ENCODE data around the gene PRPF8. TPM values are rescaled to one million over a fixed set of nuclear protein-coding genes. Genes with fewer than 3 reads are reported as not detected.
"Not testable (repeated sequence)": the region's sequence is repeated elsewhere in the genome, so short reads cannot be mapped to it uniquely, and the experiment has no call there.

Gene PRPF8
- total RNA-seq, 1 experiment from 2014 or later, result 103 TPM

GRCh38 chr17:1673041-1673785 lies 11.5 kb downstream of the PRPF8 start:
- no peak for ATAC-seq

GRCh38 chr17:1663934-1664333 lies 20.7 kb downstream of the PRPF8 start:
- H3K36me3 ChIP-seq (ENCODE audit: low read depth, low read length), result peaks cover 57% of the 10 kb centered on the region

More at GRCh38 chr17:1673041-1673785, 11.5 kb downstream of the PRPF8 start:
- ChIA-PET POLR2A (ENCODE audit: unreplicated experiment) (no interaction called here), CTCF (no interaction called here)
- Histone ChIP-seq H3K27ac (ENCODE audit: low read length) (no peak overlapping the region), H4K20me1 (ENCODE audit: low read length) (no peaks in the 10 kb centered on the region), H3K9me3 (ENCODE audit: low read length) (no peaks in the 10 kb centered on the region), H3K27me3 (ENCODE audit: low read length) (no peaks in the 10 kb centered on the region), H3K9ac (ENCODE audit: low read length) (no peak overlapping the region), H3K4me3 (ENCODE audit: low read length) (no peak overlapping the region), H2AFZ (ENCODE audit: low read length) (no peak overlapping the region), H3K36me3 (ENCODE audit: low read depth, low read length) (peaks cover 53% of the 10 kb centered on the region), H3K9me2 (replicated peaks; ENCODE audit: low read length) (no peaks in the 10 kb centered on the region), H3F3A (ENCODE audit: low read length, unreplicated experiment) (no peaks in the 10 kb centered on the region), H3K4me2 (ENCODE audit: low read length) (no peak overlapping the region), H3K4me1 (ENCODE audit: insufficient read depth, low read length) (no peaks in the 10 kb centered on the region), H3K79me2 (ENCODE audit: low read length) (no peaks in the 10 kb centered on the region)
- DNase-seq, result no peak
- TF ChIP-seq CTCF (conservative IDR thresholded peaks at IDR 0.05; ENCODE audit: low read depth, low read length) (no peak), EZH2phosphoT487 (IDR thresholded peaks at IDR 0.05; ENCODE audit: borderline replicate concordance, low read length) (no peak), EZH2 (IDR thresholded peaks at IDR 0.05; ENCODE audit: low read length, unreplicated experiment) (no peak)
- intact Hi-C loops (cut with micrococcal nuclease), result no loop called here
- no TSS peak for BruUV-seq (replicated peaks)

GRCh38 chr17:1661045-1661444 lies 23.6 kb downstream of the PRPF8 start:
- Histone ChIP-seq H3K9ac (ENCODE audit: low read length) (no peak overlapping the region), H3K27ac (ENCODE audit: low read length) (no peak overlapping the region), H3K4me2 (ENCODE audit: low read length) (no peak overlapping the region), H3K4me3 (ENCODE audit: low read length) (no peak overlapping the region), H3K9me2 (replicated peaks; ENCODE audit: low read length) (no peaks in the 10 kb centered on the region), H2AFZ (ENCODE audit: low read length) (no peak overlapping the region), H3K27me3 (ENCODE audit: low read length) (no peaks in the 10 kb centered on the region), H3K4me1 (ENCODE audit: insufficient read depth, low read length) (no peaks in the 10 kb centered on the region), H3K36me3 (ENCODE audit: low read depth, low read length) (peaks cover 65% of the 10 kb centered on the region), H3K79me2 (ENCODE audit: low read length) (no peaks in the 10 kb centered on the region), H4K20me1 (ENCODE audit: low read length) (no peaks in the 10 kb centered on the region), H3F3A (ENCODE audit: low read length, unreplicated experiment) (no peaks in the 10 kb centered on the region), H3K9me3 (ENCODE audit: low read length) (no peaks in the 10 kb centered on the region)
- no peak for DNase-seq
- no peak for TF ChIP-seq EZH2 (IDR thresholded peaks at IDR 0.05; ENCODE audit: low read length, unreplicated experiment)
- intact Hi-C loops (cut with micrococcal nuclease), result no loop called here
- ChIA-PET CTCF (no interaction called here), POLR2A (ENCODE audit: unreplicated experiment) (no interaction called here)
- BruUV-seq (replicated peaks), result TSS peak; percentile 70
- ATAC-seq, result no peak

More at GRCh38 chr17:1663934-1664333, 20.7 kb downstream of the PRPF8 start:
- intact Hi-C loops (cut with micrococcal nuclease); DNase-seq; H3K9me2 ChIP-seq (replicated peaks; ENCODE audit: low read length); H3K4me2 ChIP-seq (ENCODE audit: low read length); H3K4me3 ChIP-seq (ENCODE audit: low read length); H3K9me3 ChIP-seq (ENCODE audit: low read length); H3F3A ChIP-seq (ENCODE audit: low read length, unreplicated experiment); H3K27me3 ChIP-seq (ENCODE audit: low read length); H3K79me2 ChIP-seq (ENCODE audit: low read length); POLR2A ChIA-PET (ENCODE audit: unreplicated experiment); H2AFZ ChIP-seq (ENCODE audit: low read length); BruUV-seq (replicated peaks); CTCF ChIA-PET; H3K4me1 ChIP-seq (ENCODE audit: insufficient read depth, low read length); H3K27ac ChIP-seq (ENCODE audit: low read length); H3K9ac ChIP-seq (ENCODE audit: low read length); H4K20me1 ChIP-seq (ENCODE audit: low read length); ATAC-seq: not testable (repeated sequence)

- no peaks in the 10 kb centered on the region for H3K4me1 ChIP-seq (ENCODE audit: insufficient read depth, low read length)
- DNase-seq (no peak), ATAC-seq (no peak)
- H3K36me3 ChIP-seq (ENCODE audit: low read depth, low read length), result peaks cover 74% of the 10 kb centered on the region
- H3K4me3 ChIP-seq (ENCODE audit: low read length), result no peak overlapping the region
- H3K27me3 ChIP-seq (ENCODE audit: low read length), result no peaks in the 10 kb centered on the region
- H3K27ac ChIP-seq (ENCODE audit: low read length), result no peak overlapping the region
- no peak for TF ChIP-seq EZH2phosphoT487 (IDR thresholded peaks at IDR 0.05; ENCODE audit: borderline replicate concordance, low read length)
- no peak for TF ChIP-seq CTCF (conservative IDR thresholded peaks at IDR 0.05; ENCODE audit: low read depth, low read length)
- H3K4me2 ChIP-seq (ENCODE audit: low read length), result no peak overlapping the region
- H4K20me1 ChIP-seq (ENCODE audit: low read length), result no peaks in the 10 kb centered on the region
- intact Hi-C loops (cut with micrococcal nuclease), result no loop called here
- H3F3A ChIP-seq (ENCODE audit: low read length, unreplicated experiment), result no peaks in the 10 kb centered on the region
- ChIA-PET CTCF (no interaction called here), POLR2A (ENCODE audit: unreplicated experiment) (no interaction called here)
- H3K9me3 ChIP-seq (ENCODE audit: low read length), result no peaks in the 10 kb centered on the region
- no peaks in the 10 kb centered on the region for H3K9me2 ChIP-seq (replicated peaks; ENCODE audit: low read length)
- no TSS peak for BruUV-seq (replicated peaks)
- H2AFZ ChIP-seq (ENCODE audit: low read length), result no peak overlapping the region
- H3K79me2 ChIP-seq (ENCODE audit: low read length), result no peaks in the 10 kb centered on the region
- no peak overlapping the region for H3K9ac ChIP-seq (ENCODE audit: low read length)
Measured at GRCh38 chr17:1658100-1658499, 26.6 kb downstream of the PRPF8 start.

Data from PC-3 (cell line).